H1 (cell line): ENCODE data around the gene MROH2A. TPM values are rescaled to one million over a fixed set of nuclear protein-coding genes. Genes with fewer than 3 reads are reported as not detected.
A peak's percentile ranks its signal among the peaks of the same experiment; 100 is the strongest.

ENCODE experiments used
- CTCF ChIA-PET: fragments of 300-600 bp; sonication (Branson Sonifier 250); formaldehyde crosslinking; loops from one replicate; lab custom pipeline; 2021; ENCODE audit not compliant: partially characterized antibody; lab: Charles Lee
- POLR2A ChIA-PET: fragments of 300-600 bp; sonication (Branson Sonifier 250); formaldehyde crosslinking; loops from one replicate; lab custom pipeline; 2021; ENCODE audit warnings: inconsistent platforms; ENCODE audit not compliant: partially characterized antibody; lab: Charles Lee
- DNase-seq, 2 experiments: peaks; one replicate each; pipeline versions ENCODE4 v3.0.0 to v3.0.0-alpha.2; 2010 to 2022; ENCODE audit warnings: low spot score in 2 of 2, low read depth in 1 of 2, mixed read lengths in 1 of 2
- FAIRE-seq: peaks from 2 replicates; lab custom pipeline; 2011; peaks lifted over from hg19 to GRCh38; lab: Jason Lieb, UNC
- H2AFZ ChIP-seq: 2 replicates; pipeline ENCODE4 v1.8.1; 2012; ENCODE audit warnings: low read length, inconsistent platforms
- H2AK5ac ChIP-seq: 2 replicates; pipeline ENCODE4 v1.6.1; 2013; ENCODE audit warnings: low read depth, low read length
- H2BK120ac ChIP-seq: replicated peaks from 2 replicates; pipeline ENCODE3; 2013; ENCODE audit warnings: low read depth, low read length, inconsistent platforms
- H2BK12ac ChIP-seq: 2 replicates; pipeline ENCODE4 v1.6.1; 2013; ENCODE audit warnings: low read depth, low read length
- H2BK15ac ChIP-seq: 2 replicates; pipeline ENCODE4 v1.6.1; 2013; ENCODE audit warnings: low read length
- H2BK20ac ChIP-seq: 2 replicates; pipeline ENCODE4 v1.6.1; 2013; ENCODE audit warnings: low read length
- H2BK5ac ChIP-seq: 2 replicates; pipeline ENCODE4 v1.6.1; 2013; ENCODE audit warnings: low read depth, low read length
- H3K14ac ChIP-seq: 2 replicates; pipeline ENCODE4 v1.6.1; 2013; ENCODE audit warnings: inconsistent platforms; ENCODE audit not compliant: insufficient read length
- H3K18ac ChIP-seq: 2 replicates; pipeline ENCODE4 v1.6.1; 2013; ENCODE audit warnings: low read length; ENCODE audit errors: extremely low read depth
- H3K23ac ChIP-seq: 2 replicates; pipeline ENCODE4 v1.6.1; 2013; ENCODE audit warnings: inconsistent platforms; ENCODE audit not compliant: insufficient read length
- H3K23me2 ChIP-seq: 2 replicates; pipeline ENCODE4 v1.6.1; 2013; ENCODE audit warnings: low read depth, low read length
- H3K27ac ChIP-seq: 2 replicates; pipeline ENCODE4 v1.6.1; 2011; ENCODE audit warnings: low read depth, low read length, inconsistent platforms
- H3K27me3 ChIP-seq, 4 experiments: replicated peaks in 1 of 4; 1 replicate in 1 of 4; 2 replicates in 3 of 4; pipeline versions ENCODE4 v1.6.1 to v1.8.1; 2011 to 2013; ENCODE audit warnings: low read length in 3 of 4, mild to moderate bottlenecking in 3 of 4, inconsistent platforms in 2 of 4, mixed read lengths in 2 of 4, moderate library complexity in 1 of 4; ENCODE audit not compliant: control insufficient read depth in 3 of 4, insufficient read depth in 3 of 4; ENCODE audit errors: extremely low read depth in 1 of 4
- H3K36me3 ChIP-seq, 4 experiments: 2 replicates each; pipeline versions ENCODE4 v1.6.1 to v1.8.1; 2011 to 2013; ENCODE audit warnings: mild to moderate bottlenecking in 4 of 4, low read length in 3 of 4, moderate library complexity in 2 of 4, control low read depth in 1 of 4, inconsistent platforms in 1 of 4; ENCODE audit not compliant: insufficient read depth in 4 of 4, control insufficient read depth in 2 of 4
- H3K4ac ChIP-seq: replicated peaks from 2 replicates; pipeline ENCODE3; 2013; ENCODE audit warnings: low read length, low read depth, mixed read lengths, inconsistent platforms; ENCODE audit not compliant: insufficient read length
- H3K4me1 ChIP-seq, 4 experiments: replicated peaks in 1 of 4; 1 replicate in 1 of 4; 2 replicates in 3 of 4; pipeline versions ENCODE4 v1.6.1 to v1.8.1; 2011 to 2013; ENCODE audit warnings: low read length in 3 of 4, inconsistent platforms in 2 of 4, mixed read lengths in 1 of 4; ENCODE audit not compliant: insufficient read depth in 4 of 4, control insufficient read depth in 3 of 4
- H3K4me2 ChIP-seq, 2 experiments: 2 replicates each; pipeline versions ENCODE4 v1.6.1 to v1.8.1; 2011 to 2013; ENCODE audit warnings: low read depth in 2 of 2, low read length in 2 of 2, control low read depth in 1 of 2, inconsistent platforms in 1 of 2, mild to moderate bottlenecking in 1 of 2; ENCODE audit not compliant: insufficient read depth in 1 of 2
- H3K4me3 ChIP-seq, 4 experiments: fragments of 200-600, 300-600 bp in 1 of 4; sonication (generic), shearing (Covaris generic), sonication (Bioruptor Twin) in 1 of 4; 2 replicates each; pipeline versions ENCODE4 v1.5.1 to v1.8.1; 2011 to 2016; ENCODE audit warnings: low read length in 4 of 4, low read depth in 3 of 4, control low read depth in 2 of 4, inconsistent platforms in 2 of 4, mild to moderate bottlenecking in 2 of 4, mixed read lengths in 1 of 4, moderate library complexity in 1 of 4; ENCODE audit not compliant: insufficient read depth in 2 of 4; ENCODE audit errors: extremely low read depth in 1 of 4
- H3K56ac ChIP-seq: replicated peaks from 2 replicates; pipeline ENCODE3; 2013; ENCODE audit warnings: low read depth, mild to moderate bottlenecking, mixed read lengths, low read length, inconsistent platforms; ENCODE audit not compliant: insufficient read length
- H3K79me1 ChIP-seq: 2 replicates; pipeline ENCODE4 v1.6.1; 2013; ENCODE audit warnings: low read depth, low read length, control low read depth
- H3K79me2 ChIP-seq, 2 experiments: 2 replicates each; pipeline versions ENCODE4 v1.6.1 to v1.8.1; 2012 to 2013; ENCODE audit warnings: low read length in 2 of 2, mild to moderate bottlenecking in 2 of 2, inconsistent platforms in 1 of 2; ENCODE audit not compliant: insufficient read depth in 2 of 2, control insufficient read depth in 1 of 2
- H3K9ac ChIP-seq, 4 experiments: replicated peaks in 1 of 4; 1 replicate in 1 of 4; 2 replicates in 3 of 4; pipeline versions ENCODE4 v1.6.1 to v1.8.1; 2011 to 2013; ENCODE audit warnings: low read depth in 3 of 4, low read length in 3 of 4, control low read depth in 2 of 4, mild to moderate bottlenecking in 2 of 4, moderate library complexity in 2 of 4, inconsistent platforms in 1 of 4; ENCODE audit errors: extremely low read depth in 1 of 4
- H3K9me3 ChIP-seq, 2 experiments: 2 replicates each; pipeline versions ENCODE4 v1.6.1 to v1.8.1; 2012 to 2013; ENCODE audit warnings: mild to moderate bottlenecking in 2 of 2, moderate library complexity in 2 of 2, control low read depth in 1 of 2, inconsistent platforms in 1 of 2, low read depth in 1 of 2, low read length in 1 of 2, mixed read lengths in 1 of 2; ENCODE audit not compliant: insufficient read depth in 2 of 2
- H4K20me1 ChIP-seq, 2 experiments: replicated peaks in 1 of 2; 2 replicates each; pipeline versions ENCODE3 to v1.8.1; 2011 to 2013; ENCODE audit warnings: inconsistent platforms in 2 of 2, low read length in 2 of 2, mild to moderate bottlenecking in 1 of 2; ENCODE audit not compliant: insufficient read depth in 2 of 2, control insufficient read depth in 1 of 2
- H4K5ac ChIP-seq: 2 replicates; pipeline ENCODE4 v1.6.1; 2013; ENCODE audit warnings: low read length, low read depth, mixed read lengths, inconsistent platforms; ENCODE audit not compliant: insufficient read length
- H4K8ac ChIP-seq: 2 replicates; pipeline ENCODE4 v1.8.0; 2013; ENCODE audit warnings: mild to moderate bottlenecking, moderate library complexity, low read length, inconsistent platforms; ENCODE audit not compliant: insufficient read depth; ENCODE audit errors: extremely low read depth
- H4K91ac ChIP-seq: replicated peaks from 2 replicates; pipeline ENCODE3; 2013; ENCODE audit warnings: low read length, mixed read lengths, inconsistent platforms; ENCODE audit not compliant: insufficient read length
- BACH1 ChIP-seq: IDR thresholded peaks from 2 replicates; pipeline ENCODE4 v1.6.1; 2012; ENCODE audit warnings: low read length, improper control_type of control experiment
- CEBPB ChIP-seq: IDR thresholded peaks from 2 replicates; pipeline ENCODE4 v1.6.1; 2012; ENCODE audit warnings: low read depth, low read length
- CHD1 ChIP-seq: IDR thresholded peaks from 2 replicates; pipeline ENCODE4 v1.6.1; 2012; ENCODE audit warnings: low read depth, low read length, improper control_type of control experiment
- CREB1 ChIP-seq: IDR thresholded peaks from 2 replicates; pipeline ENCODE4 v1.6.1; 2012; ENCODE audit warnings: inconsistent platforms
- EP300 ChIP-seq, 2 experiments: IDR thresholded peaks; 1 replicate in 1 of 2; 2 replicates in 1 of 2; pipeline ENCODE4 v1.6.1; 2011 to 2012; ENCODE audit warnings: low read depth in 2 of 2, low read length in 2 of 2, mild to moderate bottlenecking in 2 of 2, borderline replicate concordance in 1 of 2, inconsistent platforms in 1 of 2, moderate library complexity in 1 of 2
- HDAC6 ChIP-seq: IDR thresholded peaks from one replicate; pipeline ENCODE4 v1.7.1; 2012; ENCODE audit warnings: low read depth, mild to moderate bottlenecking, inconsistent platforms, low read length, moderate library complexity
- JUN ChIP-seq: IDR thresholded peaks from 2 replicates; pipeline ENCODE4 v1.6.1; 2011; ENCODE audit warnings: low read depth, mild to moderate bottlenecking, improper control_type of control experiment, low read length
- JUND ChIP-seq: IDR thresholded peaks from 2 replicates; pipeline ENCODE4 v1.6.1; 2011; ENCODE audit warnings: mild to moderate bottlenecking, improper control_type of control experiment, low read length
- KDM5A ChIP-seq: fragments of 200-600 bp; IDR thresholded peaks from 2 replicates; pipeline ENCODE4 v1.7.1; 2012; ENCODE audit warnings: mild to moderate bottlenecking, low read length, inconsistent platforms, mixed read lengths
- RNF2 ChIP-seq: fragments of 200-900, 300-1000 bp; sonication (generic); IDR thresholded peaks from 2 replicates; pipeline ENCODE4 v1.7.1; 2016; ENCODE audit warnings: borderline replicate concordance, low read depth, mild to moderate bottlenecking, antibody characterized with exemption, low read length; ENCODE audit not compliant: poor library complexity, severe bottlenecking; ENCODE audit errors: missing control alignments
- SP4 ChIP-seq: IDR thresholded peaks from 2 replicates; pipeline ENCODE4 v1.6.1; 2012; ENCODE audit warnings: low read length, inconsistent platforms
- WGBS, 2 experiments: shearing (Covaris generic) in 1 of 2; methylation state at CpG; one replicate each; pipeline versions ENCODE4 v1.1.6 to v1.1.7; 2013 to 2015; ENCODE audit warnings: low lambda C conversion rate in 2 of 2, mixed read lengths in 2 of 2, inconsistent platforms in 1 of 2, low coverage in 1 of 2, missing lambda C conversion rate in 1 of 2; ENCODE audit not compliant: insufficient replicate concordance in 2 of 2, insufficient coverage in 1 of 2, insufficient read length in 1 of 2; ENCODE audit errors: extremely low coverage in 1 of 2, missing lambda C conversion rate in 1 of 2; 5-methylcytosine and 5-hydroxymethylcytosine counted together
- polyA plus RNA-seq, 7 experiments: library from polyadenylated mRNA; depleted of rRNA in 3 of 7; stranded (reverse) in 5 of 7; unstranded in 2 of 7; fragments of >200 nt in 5 of 7; fragments of 200-250 nt in 2 of 7; gene quantifications; 1 replicate in 5 of 7; 2 replicates in 1 of 7; 4 replicates in 1 of 7; pipeline versions ENCODE4 v1.2.1 to v1.2.3, GENCODE V29; 2011 to 2013; ENCODE audit warnings: missing spikeins in 2 of 7, mixed read lengths in 2 of 7
- total RNA-seq: library from RNA; stranded (reverse); fragmentation: NEBNext Ultra II Directional; extraction: Animal tissue kit (Norgen Biotek cat#: 25700); gene quantifications from 2 replicates; pipeline ENCODE4 v1.2.1, GENCODE V29; 2021
- TF ChIP-seq, protein P1 (sequence below): IDR thresholded peaks from 2 replicates; pipeline ENCODE4 v1.6.1; 2012; ENCODE audit warnings: low read length, inconsistent platforms

MROH2A gene
- total and polyA plus RNA-seq, 2 of the 8 experiments (the other 6 are each of a cell fraction or from before 2014, with no cell fraction given): not detected

DNA sequence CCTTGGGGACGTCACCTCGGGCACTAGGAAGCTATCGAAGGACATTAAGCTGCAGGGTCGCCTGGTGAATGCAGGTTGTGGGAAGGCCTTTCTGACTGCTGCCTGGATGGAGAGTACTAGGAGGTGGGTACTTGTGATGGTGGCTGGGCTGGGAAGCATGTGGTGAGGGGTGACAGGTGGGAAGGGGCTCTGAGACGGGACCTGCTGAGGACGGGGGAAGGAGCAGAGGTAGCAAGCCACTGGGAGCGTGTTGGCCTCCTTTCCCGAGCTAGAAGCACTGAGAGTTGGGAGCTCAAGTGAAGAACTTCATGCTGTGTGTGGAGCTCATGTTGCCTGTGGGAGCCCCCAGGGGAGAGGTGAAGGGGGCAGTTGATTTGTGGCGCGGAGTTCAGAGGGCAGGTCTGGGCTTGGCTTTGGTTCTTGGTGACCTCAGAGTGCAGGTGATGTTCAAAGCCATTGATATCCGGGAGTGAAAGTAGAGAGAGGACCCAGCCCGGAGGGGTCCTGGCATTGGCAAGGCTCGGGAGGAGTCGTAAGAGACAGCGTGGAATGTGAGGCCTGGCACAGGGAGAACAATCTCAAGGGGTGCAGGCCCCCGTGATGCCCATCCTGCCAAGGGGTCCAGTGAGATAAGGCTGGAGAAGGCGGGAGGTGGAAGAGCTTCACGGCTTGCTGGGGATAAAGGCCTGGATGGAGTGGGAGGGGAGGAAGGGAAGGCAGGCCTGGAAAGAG is 13.2 kb downstream of the MROH2A start:
- H3K18ac ChIP-seq: no peak overlapping the region
- FAIRE-seq: no peak
- H4K91ac ChIP-seq: no peak overlapping the region
- H3K4me1 ChIP-seq: no peaks in the 10 kb centered on the region
- no peak overlapping the region for H2BK12ac ChIP-seq
- H4K20me1 ChIP-seq: no peaks in the 10 kb centered on the region
- H3K9me3 ChIP-seq: peaks cover 0 to 5% of the 10 kb centered on the region in 2 experiments; a peak in 1 of 4 replicates
- H2AK5ac ChIP-seq: no peak overlapping the region
- H3K36me3 ChIP-seq: no peaks in the 10 kb centered on the region
- H3K79me2 ChIP-seq: no peaks in the 10 kb centered on the region
- no peak overlapping the region for H3K56ac ChIP-seq
- no peaks in the 10 kb centered on the region for H3K79me1 ChIP-seq
- H3K9ac ChIP-seq: no peak overlapping the region
- H3K27me3 ChIP-seq: no peaks in the 10 kb centered on the region
- no peak overlapping the region for H4K5ac ChIP-seq
- no peak overlapping the region for H3K27ac ChIP-seq
- ChIA-PET CTCF (no interaction called here), POLR2A (interaction anchor here (1.4 kb wide), 1 partner anchor 63 kb away, joined by 3 read pairs; the partner anchor contains the start of gene HJURP)
- H3K14ac ChIP-seq: no peak overlapping the region
- H4K8ac ChIP-seq: no peak overlapping the region
- H2AFZ ChIP-seq: no peak overlapping the region
- no peaks in the 10 kb centered on the region for H3K23me2 ChIP-seq
- WGBS, 2 experiments: 93% methylated on average over 18 of the region's 18 CpGs; no CpG with 5 or more reads in 1 of the 2 experiments
- no peak overlapping the region for H3K4ac ChIP-seq
- no peak overlapping the region for H3K23ac ChIP-seq
- DNase-seq: peak in 1 of 2 experiments; percentile 27
- H3K4me2 ChIP-seq: no peak overlapping the region
- no peak overlapping the region for H2BK15ac ChIP-seq
- no peak overlapping the region for H2BK5ac ChIP-seq
- H2BK120ac ChIP-seq: no peak overlapping the region
- H2BK20ac ChIP-seq: no peak overlapping the region
- H3K4me3 ChIP-seq: no peak overlapping the region
- no peak for TF ChIP-seq CHD1
- TF ChIP-seq BACH1: no peak
- TF ChIP-seq EP300 (IDR thresholded peaks at IDR 0.05; ENCODE audit: borderline replicate concordance in 1 of 2, low read depth in 2 of 2, low read length in 2 of 2): no peak
- TF ChIP-seq HDAC6: no peak
- TF ChIP-seq CREB1: no peak
- TF ChIP-seq RNF2: no peak
- no peak for TF ChIP-seq KDM5A
- TF ChIP-seq, protein P1, sequence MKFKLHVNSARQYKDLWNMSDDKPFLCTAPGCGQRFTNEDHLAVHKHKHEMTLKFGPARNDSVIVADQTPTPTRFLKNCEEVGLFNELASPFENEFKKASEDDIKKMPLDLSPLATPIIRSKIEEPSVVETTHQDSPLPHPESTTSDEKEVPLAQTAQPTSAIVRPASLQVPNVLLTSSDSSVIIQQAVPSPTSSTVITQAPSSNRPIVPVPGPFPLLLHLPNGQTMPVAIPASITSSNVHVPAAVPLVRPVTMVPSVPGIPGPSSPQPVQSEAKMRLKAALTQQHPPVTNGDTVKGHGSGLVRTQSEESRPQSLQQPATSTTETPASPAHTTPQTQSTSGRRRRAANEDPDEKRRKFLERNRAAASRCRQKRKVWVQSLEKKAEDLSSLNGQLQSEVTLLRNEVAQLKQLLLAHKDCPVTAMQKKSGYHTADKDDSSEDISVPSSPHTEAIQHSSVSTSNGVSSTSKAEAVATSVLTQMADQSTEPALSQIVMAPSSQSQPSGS: no peak
- TF ChIP-seq CEBPB: no peak
- no peak for TF ChIP-seq JUN
- no peak for TF ChIP-seq JUND
- no peak for TF ChIP-seq SP4
